ENCODE data around the gene LCN2. TPM values are rescaled to one million over a fixed set of nuclear protein-coding genes. Genes with fewer than 3 reads are reported as not detected.

The LCN2 gene
- total RNA-seq, 2 experiments from 2014 or later = not detected

DNA sequence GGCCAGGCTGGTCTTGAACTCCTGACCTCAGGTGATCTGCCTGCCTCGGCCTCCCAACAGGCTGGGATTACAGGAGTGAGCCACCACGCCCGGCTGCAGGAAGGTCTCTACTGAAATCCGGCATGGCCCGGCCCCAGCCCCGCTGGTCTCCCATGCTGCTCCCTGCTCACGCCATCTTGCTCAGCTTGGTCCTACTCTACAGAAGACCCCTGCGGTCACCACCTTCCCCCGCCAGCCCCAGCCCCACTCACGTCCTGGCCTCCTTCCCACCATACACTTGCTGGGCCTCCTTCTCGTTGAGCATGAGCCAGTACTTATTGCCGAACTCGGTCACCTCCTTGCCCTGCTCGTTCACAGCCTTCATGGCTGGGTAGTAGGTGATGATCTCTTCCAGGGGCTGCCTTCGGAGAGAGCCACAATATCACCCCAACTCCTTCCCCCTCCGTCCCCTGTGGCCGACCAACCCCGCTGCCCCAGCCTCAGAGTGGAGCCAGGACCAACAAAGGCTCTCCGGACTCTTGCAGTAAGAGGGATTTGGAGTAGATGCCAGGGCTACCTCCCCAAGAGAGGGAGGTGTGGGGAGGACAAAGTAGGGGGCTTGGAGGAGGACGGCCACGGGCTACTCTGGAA is 25.7 kb upstream of the LCN2 start:
- no peaks in the 10 kb centered on the region for H3K27me3 ChIP-seq (ENCODE audit: control insufficient read depth in 1 of 2, insufficient read depth in 2 of 2, low read length in 2 of 2)
- H3K4me3 ChIP-seq (ENCODE audit: low read length) = no peak overlapping the region
- no peaks in the 10 kb centered on the region for H3K27me3 Mint-ChIP-seq
- H3K9me3 ChIP-seq (ENCODE audit: control insufficient read depth in 1 of 2, insufficient read depth in 1 of 2, low read length in 2 of 2) = no peaks in the 10 kb centered on the region
- H3K4me3 Mint-ChIP-seq = no peak overlapping the region
- ChIA-PET CTCF (no interaction called here), POLR2A (interaction anchor here (0.7 kb wide), 1 partner anchor 21 kb away, joined by 3 read pairs; no protein-coding TSS in a partner anchor)
- H3K36me3 ChIP-seq (ENCODE audit: insufficient read depth, low read length) = peaks cover 35% of the 10 kb centered on the region
- H3K27ac Mint-ChIP-seq = no peak overlapping the region
- no peak overlapping the region for H3K27ac ChIP-seq (ENCODE audit: low read depth in 1 of 2, low read length in 2 of 2)
- intact Hi-C loops (cut with DNase I, micrococcal nuclease) = loop anchor here in 1 of 2 experiments (10.0 kb wide), 1 partner anchor 201 kb away; the partner anchor contains the start of genes COQ4 and TRUB2
- H3K4me1 Mint-ChIP-seq (ENCODE audit: low read depth) = peaks cover 28% of the 10 kb centered on the region
- no peak for DNase-seq
- TF ChIP-seq CTCF (IDR thresholded peaks at IDR 0.05) = no peak
- H3K9me3 Mint-ChIP-seq = no peaks in the 10 kb centered on the region
- peaks cover 30% of the 10 kb centered on the region for H3K36me3 Mint-ChIP-seq (ENCODE audit: low read depth)
- H3K4me1 ChIP-seq (ENCODE audit: insufficient read depth, low read length) = peaks cover 30% of the 10 kb centered on the region
- ATAC-seq (ENCODE audit: poor library complexity) = no peak

DNA sequence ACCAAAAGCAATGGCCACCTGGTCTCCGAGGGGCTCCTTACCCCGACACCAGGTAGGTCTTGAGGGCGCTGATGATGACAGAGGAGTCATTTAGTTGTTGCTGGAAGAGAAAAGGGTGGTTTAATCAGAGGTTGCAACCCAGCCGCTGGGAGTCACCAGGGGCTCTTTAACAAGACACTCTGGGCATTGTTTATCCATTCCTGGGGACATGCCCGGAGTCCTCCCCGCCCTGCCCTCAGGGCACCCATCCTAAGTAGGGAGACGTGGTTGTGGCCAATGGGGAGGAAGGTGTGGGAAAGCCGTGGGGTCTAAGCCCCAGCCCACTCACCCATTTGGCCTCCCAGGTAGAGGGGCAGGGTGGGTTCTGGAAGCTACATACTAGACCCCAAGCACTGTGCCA is 24.8 kb upstream of the LCN2 start:
- no peak for TF ChIP-seq CTCF (IDR thresholded peaks at IDR 0.05)
- no peaks in the 10 kb centered on the region for H3K9me3 ChIP-seq (ENCODE audit: control insufficient read depth in 1 of 2, insufficient read depth in 1 of 2, low read length in 2 of 2)
- no peaks in the 10 kb centered on the region for H3K27me3 ChIP-seq (ENCODE audit: control insufficient read depth in 1 of 2, insufficient read depth in 2 of 2, low read length in 2 of 2)
- no peak for DNase-seq
- Mint-ChIP-seq H3K36me3 (ENCODE audit: low read depth) (peaks cover 30% of the 10 kb centered on the region), H3K4me3 (peak overlapping the region; percentile 80), H3K27ac (peak overlapping the region; percentile 50), H3K9me3 (no peaks in the 10 kb centered on the region), H3K4me1 (ENCODE audit: low read depth) (peaks cover 35% of the 10 kb centered on the region), H3K27me3 (no peaks in the 10 kb centered on the region)
- no peak overlapping the region for H3K27ac ChIP-seq (ENCODE audit: low read depth in 1 of 2, low read length in 2 of 2)
- ATAC-seq (ENCODE audit: poor library complexity) = no peak
- no peak overlapping the region for H3K4me3 ChIP-seq (ENCODE audit: low read length)
- H3K4me1 ChIP-seq (ENCODE audit: insufficient read depth, low read length) = peaks cover 39% of the 10 kb centered on the region
- ChIA-PET POLR2A (no interaction called here), CTCF (no interaction called here)
- peaks cover 35% of the 10 kb centered on the region for H3K36me3 ChIP-seq (ENCODE audit: insufficient read depth, low read length)
- intact Hi-C loops (cut with DNase I, micrococcal nuclease) = loop anchor here in 1 of 2 experiments (10.0 kb wide), 1 partner anchor 200 kb away; the partner anchor contains the start of genes COQ4 and TRUB2

DNA sequence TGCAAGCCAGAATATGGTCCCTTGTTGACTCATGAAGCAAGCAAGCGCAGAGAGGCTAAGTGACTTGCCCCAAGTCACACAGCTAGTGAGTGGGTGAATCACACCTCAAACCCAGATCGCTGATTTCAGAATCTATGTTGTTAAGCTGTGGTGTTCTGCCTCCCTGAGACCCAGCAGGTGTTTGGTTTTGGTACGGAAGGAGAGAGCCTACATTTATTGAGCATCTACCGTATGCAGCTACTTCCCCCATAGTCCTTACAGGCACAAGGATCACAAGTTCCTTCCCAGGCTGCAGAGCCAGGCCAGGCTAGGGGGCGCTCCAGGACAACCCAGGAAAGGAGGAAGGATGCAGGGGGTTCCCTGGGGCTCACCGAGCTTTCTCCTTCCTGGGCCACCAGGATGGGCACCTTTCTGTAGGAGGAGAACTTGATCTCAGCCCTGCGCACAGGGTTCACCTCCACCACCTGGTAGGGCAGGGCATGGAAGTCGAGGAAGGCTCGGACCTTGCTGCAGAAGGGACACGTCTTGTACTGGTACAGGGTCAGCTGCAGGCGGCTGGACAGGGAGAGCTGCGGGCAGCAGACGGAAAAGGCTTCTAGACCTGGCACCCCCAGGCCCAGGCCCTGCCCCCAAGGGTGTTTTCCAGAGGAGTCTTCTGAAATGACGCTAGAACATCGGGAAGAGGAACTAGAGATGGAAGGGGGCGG is 24.2 kb upstream of the LCN2 start:
- no peak overlapping the region for H3K4me3 ChIP-seq (ENCODE audit: low read length)
- no peaks in the 10 kb centered on the region for H3K9me3 Mint-ChIP-seq
- H3K27ac Mint-ChIP-seq = peak overlapping the region; percentile 50
- peaks cover 35% of the 10 kb centered on the region for H3K36me3 ChIP-seq (ENCODE audit: insufficient read depth, low read length)
- H3K9me3 ChIP-seq (ENCODE audit: control insufficient read depth in 1 of 2, insufficient read depth in 1 of 2, low read length in 2 of 2) = no peaks in the 10 kb centered on the region
- peaks cover 38% of the 10 kb centered on the region for H3K4me1 Mint-ChIP-seq (ENCODE audit: low read depth)
- intact Hi-C loops (cut with DNase I, micrococcal nuclease) = loop anchor here in 1 of 2 experiments (5.0 to 10.0 kb wide), 2 partner anchors 200 to 217 kb away; partner anchors contain the start of genes COQ4, SLC27A4 and TRUB2
- POLR2A ChIA-PET = no interaction called here
- ATAC-seq (ENCODE audit: poor library complexity) (no peak), DNase-seq (peak in 10 of 14 experiments; percentile 18 to 72 (median 31))
- CTCF ChIA-PET = interaction anchor here (1.7 kb wide), 1 partner anchor 7 kb away, joined by 8 read pairs; no protein-coding TSS in a partner anchor
- TF ChIP-seq CTCF (IDR thresholded peaks at IDR 0.05) = no peak
- peak overlapping the region; percentile 80 for H3K4me3 Mint-ChIP-seq
- H3K27ac ChIP-seq (ENCODE audit: low read depth in 1 of 2, low read length in 2 of 2) = no peak overlapping the region
- no peaks in the 10 kb centered on the region for H3K27me3 ChIP-seq (ENCODE audit: control insufficient read depth in 1 of 2, insufficient read depth in 2 of 2, low read length in 2 of 2)
- peaks cover 30% of the 10 kb centered on the region for H3K36me3 Mint-ChIP-seq (ENCODE audit: low read depth)
- H3K4me1 ChIP-seq (ENCODE audit: insufficient read depth, low read length) = peaks cover 44% of the 10 kb centered on the region
- no peaks in the 10 kb centered on the region for H3K27me3 Mint-ChIP-seq
